Right atrium auricular region (tissue), 2 donors: ENCODE results near the gene BACH2. TPM values are rescaled to one million over a fixed set of nuclear protein-coding genes. Genes with fewer than 3 reads are reported as not detected.
A peak's percentile ranks its signal among the peaks of the same experiment; 100 is the strongest.

Experiments used
- DNase-seq: peaks from one replicate; pipeline ENCODE4 v3.0.0-alpha.2; 2019; ENCODE audit warnings: low spot score
- H3K27ac ChIP-seq, 2 donors: fragments of 200-600 bp; sonication (generic); 1 replicate in 1 of 2; 2 replicates in 1 of 2; pipeline ENCODE4 v1.5.1; 2016 to 2019
- H3K27me3 ChIP-seq, 2 donors: fragments of 200-600 bp; sonication (generic); one replicate each; pipeline versions ENCODE4 v1.5.1 to v1.6.0; 2017 to 2019
- H3K36me3 ChIP-seq: fragments of 200-600 bp; sonication (generic); one replicate; pipeline ENCODE4 v1.5.1; 2016
- H3K4me1 ChIP-seq, 2 donors: fragments of 200-600 bp; sonication (generic); one replicate each; pipeline versions ENCODE4 v1.5.1 to v1.6.0; 2017 to 2019
- H3K4me3 ChIP-seq, 2 donors: fragments of 200-600 bp; sonication (generic); 1 replicate in 1 of 2; 2 replicates in 1 of 2; pipeline ENCODE4 v1.5.1; 2017 to 2019; ENCODE audit warnings: mild to moderate bottlenecking in 1 of 2, moderate library complexity in 1 of 2
- H3K9me3 ChIP-seq, 2 donors: fragments of 200-600 bp; sonication (generic); one replicate each; pipeline ENCODE4 v1.5.1; 2019
- total RNA-seq, 2 donors: library from RNA; depleted of rRNA; stranded (reverse); fragments of >200 nt; gene quantifications; one replicate each; pipeline ENCODE4 v1.1.0, GENCODE V29; 2016
- TF ChIP-seq, protein P1 (sequence below), 2 donors: fragments of 200-600 bp; sonication (generic); IDR thresholded peaks; one replicate each; pipeline ENCODE4 v1.5.1; 2019; ENCODE audit warnings: antibody characterized with exemption in 2 of 2

The BACH2 gene
- total RNA-seq, 2 donors from 2014 or later = 0.82 to 2.2 TPM

DNA sequence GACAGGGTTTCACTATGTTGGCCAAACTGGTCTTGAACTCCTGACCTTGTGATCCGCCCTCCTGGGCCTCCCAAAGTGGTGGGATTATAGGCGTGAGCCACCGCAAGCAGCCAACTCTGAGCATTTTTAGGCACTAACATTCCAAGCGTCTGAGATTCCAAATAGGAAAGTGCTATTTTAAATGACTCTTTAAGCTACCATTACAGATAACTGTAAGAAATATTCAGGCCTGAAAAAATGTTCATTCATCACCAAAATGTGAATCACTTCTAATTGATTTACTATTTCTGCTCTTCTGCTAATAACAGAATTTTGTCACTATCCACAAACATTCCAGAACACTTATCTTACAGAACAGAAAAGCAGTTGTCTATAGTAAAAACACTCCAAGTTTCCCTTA is 106.5 kb downstream of the BACH2 start:
- Histone ChIP-seq H3K36me3 (no peaks in the 10 kb centered on the region), H3K4me3 (no peak overlapping the region), H3K27ac (no peak overlapping the region), H3K9me3 (no peaks in the 10 kb centered on the region), H3K27me3 (no peaks in the 10 kb centered on the region), H3K4me1 (peaks cover 0 to 32% of the 10 kb centered on the region in 2 donors)
- no peak for DNase-seq
- TF ChIP-seq, protein P1, sequence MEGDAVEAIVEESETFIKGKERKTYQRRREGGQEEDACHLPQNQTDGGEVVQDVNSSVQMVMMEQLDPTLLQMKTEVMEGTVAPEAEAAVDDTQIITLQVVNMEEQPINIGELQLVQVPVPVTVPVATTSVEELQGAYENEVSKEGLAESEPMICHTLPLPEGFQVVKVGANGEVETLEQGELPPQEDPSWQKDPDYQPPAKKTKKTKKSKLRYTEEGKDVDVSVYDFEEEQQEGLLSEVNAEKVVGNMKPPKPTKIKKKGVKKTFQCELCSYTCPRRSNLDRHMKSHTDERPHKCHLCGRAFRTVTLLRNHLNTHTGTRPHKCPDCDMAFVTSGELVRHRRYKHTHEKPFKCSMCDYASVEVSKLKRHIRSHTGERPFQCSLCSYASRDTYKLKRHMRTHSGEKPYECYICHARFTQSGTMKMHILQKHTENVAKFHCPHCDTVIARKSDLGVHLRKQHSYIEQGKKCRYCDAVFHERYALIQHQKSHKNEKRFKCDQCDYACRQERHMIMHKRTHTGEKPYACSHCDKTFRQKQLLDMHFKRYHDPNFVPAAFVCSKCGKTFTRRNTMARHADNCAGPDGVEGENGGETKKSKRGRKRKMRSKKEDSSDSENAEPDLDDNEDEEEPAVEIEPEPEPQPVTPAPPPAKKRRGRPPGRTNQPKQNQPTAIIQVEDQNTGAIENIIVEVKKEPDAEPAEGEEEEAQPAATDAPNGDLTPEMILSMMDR (IDR thresholded peaks at IDR 0.05) = no peak

DNA sequence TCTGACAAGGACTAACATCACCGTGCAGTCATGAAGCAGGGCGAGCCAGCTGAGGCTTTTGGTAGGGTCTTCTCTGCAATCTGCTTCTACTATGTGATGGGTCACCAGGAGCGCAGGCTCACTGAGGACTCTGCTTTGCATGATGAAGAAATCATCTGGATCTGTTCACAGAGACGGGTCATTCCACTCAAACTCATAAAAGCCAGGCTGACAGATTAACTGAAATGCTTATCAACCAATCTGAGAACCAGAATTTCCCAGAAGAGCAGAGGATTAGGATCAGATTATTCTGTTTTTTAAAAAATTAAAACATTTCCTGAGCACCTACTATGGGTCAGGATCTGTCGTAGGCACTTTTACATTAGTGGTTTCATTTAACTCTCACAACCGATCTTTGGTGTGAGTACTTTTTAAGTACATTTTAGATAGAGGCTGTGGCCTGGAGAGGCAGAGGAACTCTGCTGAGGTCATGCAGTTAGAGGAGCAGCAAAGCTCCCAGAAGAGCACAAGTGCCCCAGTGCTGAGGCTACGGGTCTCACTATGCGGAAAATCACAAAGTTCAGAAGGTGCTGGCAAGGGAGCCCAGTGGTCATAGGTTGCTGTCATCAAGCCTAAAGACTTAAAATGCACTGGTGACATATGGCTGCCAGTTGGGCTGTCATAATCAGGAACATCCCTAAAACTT is 109.1 kb downstream of the BACH2 start:
- Histone ChIP-seq H3K27ac (no peak overlapping the region), H3K9me3 (no peaks in the 10 kb centered on the region)
- TF ChIP-seq, protein P1 (IDR thresholded peaks at IDR 0.05) = no peak

DNA sequence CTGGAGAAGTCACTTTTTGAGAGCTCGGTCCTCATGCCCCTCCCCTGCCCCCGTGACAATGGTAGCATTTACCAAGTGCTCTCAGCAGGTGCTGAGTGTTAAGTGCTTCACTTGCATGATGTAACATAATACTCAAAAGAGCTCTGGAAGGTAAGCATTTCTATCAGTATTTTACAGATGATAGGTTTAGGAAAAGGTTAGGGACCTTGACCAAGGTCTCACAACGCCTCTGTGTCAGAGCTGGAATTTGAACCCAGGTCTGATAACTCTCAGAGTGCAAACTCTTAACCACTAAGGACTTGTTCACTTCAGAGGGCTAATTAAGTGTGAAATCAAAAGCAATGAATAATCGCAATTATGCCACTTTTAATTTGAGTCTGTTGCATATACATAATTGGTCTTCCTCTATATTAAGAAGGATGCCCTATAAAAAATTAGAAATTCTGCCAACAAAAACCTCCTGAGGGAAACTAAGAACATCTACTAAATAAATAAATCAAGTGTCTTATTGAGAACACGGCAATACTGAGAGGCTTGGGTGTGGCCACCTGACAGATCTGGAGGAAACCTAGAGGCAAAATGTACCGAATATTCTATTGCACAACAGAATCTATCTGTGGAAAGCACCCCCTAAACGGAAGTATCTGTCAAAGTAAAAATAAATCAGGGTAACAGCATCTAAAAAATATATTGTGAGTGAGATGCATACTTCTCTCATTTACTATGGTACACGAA is 109.8 kb downstream of the BACH2 start:
- Histone ChIP-seq H3K4me3 (no peak overlapping the region), H3K27ac (no peak overlapping the region)

More for the DNA sequence above, 109.1 kb downstream of the BACH2 start:
- DNase-seq = no peak
- H3K4me1 ChIP-seq = peaks cover 0 to 45% of the 10 kb centered on the region in 2 donors
- H3K27me3 ChIP-seq = no peaks in the 10 kb centered on the region
- H3K36me3 ChIP-seq = no peaks in the 10 kb centered on the region
- no peak overlapping the region for H3K4me3 ChIP-seq

DNA sequence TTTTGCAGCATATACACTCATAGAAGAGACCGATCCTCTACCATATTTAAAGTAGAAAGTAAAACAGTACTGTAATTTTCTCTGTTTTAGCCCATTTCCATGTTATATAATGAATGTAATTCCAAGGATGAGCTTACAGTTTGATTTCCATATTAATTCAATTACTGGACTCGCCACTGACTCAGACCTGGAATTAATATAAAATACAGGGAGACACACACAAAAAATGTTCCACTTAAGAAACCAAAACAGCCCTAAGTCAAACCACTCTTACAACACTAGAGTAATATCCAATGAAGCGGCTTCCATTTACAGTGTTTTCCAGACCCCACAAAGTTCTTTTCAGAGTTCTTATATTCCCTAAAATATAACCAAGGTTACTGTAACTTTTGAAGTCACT is 110.6 kb downstream of the BACH2 start:
- Histone ChIP-seq H3K4me3 (no peak overlapping the region), H3K4me1 (peaks cover 0 to 45% of the 10 kb centered on the region in 2 donors), H3K27me3 (no peaks in the 10 kb centered on the region), H3K27ac (no peak overlapping the region), H3K9me3 (no peaks in the 10 kb centered on the region), H3K36me3 (no peaks in the 10 kb centered on the region)
- no peak for DNase-seq
- TF ChIP-seq, protein P1 (IDR thresholded peaks at IDR 0.05) = no peak

More for the DNA sequence above, 109.8 kb downstream of the BACH2 start:
- H3K36me3 ChIP-seq = no peaks in the 10 kb centered on the region
- H3K27me3 ChIP-seq = no peaks in the 10 kb centered on the region
- no peaks in the 10 kb centered on the region for H3K9me3 ChIP-seq
- TF ChIP-seq, protein P1 (IDR thresholded peaks at IDR 0.05) = no peak
- H3K4me1 ChIP-seq = peaks cover 0 to 45% of the 10 kb centered on the region in 2 donors
- no peak for DNase-seq

DNA sequence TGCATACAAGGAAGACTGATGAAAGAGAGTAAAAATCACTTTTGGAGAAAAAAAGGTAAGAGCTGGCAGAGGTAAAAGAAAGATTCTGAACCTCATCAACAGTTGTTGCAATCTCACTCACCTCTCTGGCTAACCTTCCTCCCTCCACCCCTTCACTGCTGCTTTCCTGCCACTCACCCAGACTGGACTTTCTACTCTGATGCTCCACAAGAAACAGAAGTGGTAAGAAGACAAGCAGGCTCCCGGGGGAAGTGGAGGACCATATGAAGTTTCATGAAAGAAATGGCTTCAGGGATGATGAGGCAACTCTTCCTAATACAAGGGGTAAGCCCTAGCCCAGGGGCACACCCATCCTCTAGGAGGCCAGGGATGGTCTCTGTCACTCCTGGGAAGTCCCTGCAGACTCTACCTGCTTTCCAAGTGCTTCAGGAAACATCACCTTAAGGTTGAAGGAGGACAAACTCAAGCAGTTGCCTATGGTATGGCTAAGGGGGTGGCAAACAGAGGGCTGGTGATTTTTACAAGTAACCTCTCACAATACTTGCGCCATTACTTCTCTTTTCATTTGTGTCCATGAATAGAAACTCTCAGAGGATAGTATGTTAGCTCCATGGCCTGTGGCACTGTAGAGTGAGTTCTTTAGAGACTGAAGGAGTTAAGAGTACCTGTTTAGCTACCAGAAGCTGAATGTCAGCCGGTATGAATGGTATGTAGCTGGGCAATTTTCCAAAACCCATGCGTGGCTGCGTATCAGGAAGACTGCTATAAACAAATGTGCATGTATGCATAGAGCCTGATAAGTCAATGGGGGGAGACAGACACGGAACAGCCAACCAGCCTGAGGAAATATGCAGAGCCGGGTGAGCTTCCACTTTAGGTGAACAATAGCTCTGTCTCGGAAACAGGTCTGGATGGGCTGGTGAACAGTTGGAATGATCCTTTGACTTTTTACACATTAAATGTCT is 112.0 kb downstream of the BACH2 start:
- TF ChIP-seq, protein P1 (IDR thresholded peaks at IDR 0.05) = no peak
- Histone ChIP-seq H3K27ac (peak overlapping the region in 1 of 2 donors; percentile 36), H3K4me3 (no peak overlapping the region), H3K9me3 (peaks cover 0 to 5% of the 10 kb centered on the region in 2 donors), H3K4me1 (peaks cover 0 to 42% of the 10 kb centered on the region in 2 donors), H3K27me3 (no peaks in the 10 kb centered on the region), H3K36me3 (no peaks in the 10 kb centered on the region)
- no peak for DNase-seq
